SU-DHL-6 (cell line): Measurements from ENCODE around the gene TMED10.

Source experiments
- H2AFZ ChIP-seq: fragments of 200-600 bp; sonication (generic); 2 replicates; pipeline ENCODE4 v1.6.1; 2014; ENCODE audit warnings: low read depth, mild to moderate bottlenecking, moderate library complexity, mixed read lengths, antibody characterized with exemption, low read length; ENCODE audit not compliant: severe bottlenecking
- H3F3A ChIP-seq: fragments of 200-600 bp; shearing (Covaris generic); 2 replicates; pipeline ENCODE4 v1.6.0; 2016; ENCODE audit warnings: antibody characterized with exemption, mild to moderate bottlenecking; ENCODE audit not compliant: insufficient read depth
- H3K27ac ChIP-seq: fragments of 200-600 bp; sonication (generic); 2 replicates; pipeline ENCODE4 v1.5.1; 2016; ENCODE audit warnings: low read depth, mild to moderate bottlenecking, low read length, moderate library complexity, mixed read lengths
- H3K27me3 ChIP-seq: fragments of 200-600 bp; sonication (generic), shearing (Covaris generic); 2 replicates; pipeline ENCODE4 v1.6.0; 2014; ENCODE audit warnings: mild to moderate bottlenecking, low read length
- H3K36me3 ChIP-seq: fragments of 200-600 bp; sonication (generic); 2 replicates; pipeline ENCODE4 v1.6.1; 2014; ENCODE audit warnings: mild to moderate bottlenecking, low read length, mixed read lengths
- H3K4me2 ChIP-seq: fragments of 300-600, 200-600 bp; shearing (Covaris generic), sonication (generic); 2 replicates; pipeline ENCODE4 v1.6.0; 2014; ENCODE audit warnings: low read length, low read depth, mild to moderate bottlenecking; ENCODE audit not compliant: poor library complexity, severe bottlenecking
- H3K4me3 ChIP-seq: fragments of 200-600 bp; sonication (generic); 2 replicates; pipeline ENCODE4 v1.5.1; 2014; ENCODE audit warnings: antibody characterized with exemption, low read length, mild to moderate bottlenecking, mixed read lengths; ENCODE audit not compliant: insufficient read depth, poor library complexity, severe bottlenecking
- H3K79me2 ChIP-seq: fragments of 200-600 bp; sonication (generic); 2 replicates; pipeline ENCODE4 v1.6.1; 2014; ENCODE audit warnings: mild to moderate bottlenecking, low read length, moderate library complexity; ENCODE audit not compliant: insufficient read depth
- H3K9ac ChIP-seq: fragments of 200-600 bp; sonication (generic); 2 replicates; pipeline ENCODE4 v1.7.0; 2014; ENCODE audit warnings: mild to moderate bottlenecking, low read length
- H3K9me2 ChIP-seq: fragments of 200-600 bp; sonication (generic); replicated peaks from 2 replicates; pipeline ENCODE4 v1.6.1; 2014; ENCODE audit warnings: low read length; ENCODE audit not compliant: insufficient read depth
- H3K9me3 ChIP-seq: fragments of 200-600 bp; sonication (generic); 2 replicates; pipeline ENCODE4 v1.6.1; 2014; ENCODE audit warnings: low read length, mixed read lengths; ENCODE audit not compliant: insufficient read depth
- H4K20me1 ChIP-seq: fragments of 200-600 bp; sonication (generic); 2 replicates; pipeline ENCODE4 v1.6.1; 2014; ENCODE audit warnings: low read depth, mild to moderate bottlenecking, antibody characterized with exemption, low read length, moderate library complexity, mixed read lengths
- CTCF ChIP-seq: fragments of 200-600 bp; sonication (generic); IDR thresholded peaks from one replicate; pipeline ENCODE4 v1.5.1; 2017; ENCODE audit warnings: antibody characterized with exemption, mild to moderate bottlenecking, low read length, moderate library complexity; ENCODE audit not compliant: insufficient read depth, poor library complexity, severe bottlenecking
- EZH2phosphoT487 ChIP-seq: fragments of 200-600 bp; sonication (generic), shearing (Covaris generic); conservative IDR thresholded peaks from 2 replicates; pipeline ENCODE4 v1.6.1; 2018; ENCODE audit warnings: mild to moderate bottlenecking, antibody characterized with exemption, low read length, moderate library complexity, mixed read lengths

TMED10 gene

GRCh38 chr14:75168586-75169335 is 7.7 kb downstream of the TMED10 start:
- Histone ChIP-seq H3K9me3 (no peaks in the 10 kb centered on the region), H3K27me3 (no peaks in the 10 kb centered on the region), H3F3A (no peaks in the 10 kb centered on the region), H2AFZ (no peak overlapping the region), H3K27ac (no peak overlapping the region), H3K4me2 (no peak overlapping the region), H3K36me3 (no peaks in the 10 kb centered on the region), H4K20me1 (peaks cover 5% of the 10 kb centered on the region; the same call in 1 of the 2 replicates), H3K4me3 (no peak overlapping the region), H3K9ac (no peak overlapping the region), H3K79me2 (peaks cover 86% of the 10 kb centered on the region), H3K9me2 (no peaks in the 10 kb centered on the region)
- TF ChIP-seq EZH2phosphoT487, result no peak
- no peak for TF ChIP-seq CTCF

- Histone ChIP-seq H3K27me3 (no peaks in the 10 kb centered on the region), H3K36me3 (no peaks in the 10 kb centered on the region), H2AFZ (no peak overlapping the region), H3K27ac (no peak overlapping the region), H3K4me2 (no peak overlapping the region), H4K20me1 (peaks cover 5% of the 10 kb centered on the region; the same call in 1 of the 2 replicates), H3K9me3 (no peaks in the 10 kb centered on the region), H3F3A (no peaks in the 10 kb centered on the region), H3K79me2 (peaks cover 84% of the 10 kb centered on the region), H3K4me3 (no peak overlapping the region), H3K9ac (no peak overlapping the region), H3K9me2 (no peaks in the 10 kb centered on the region)
- TF ChIP-seq CTCF, result no peak
These were observed 9.1 kb downstream of the TMED10 start for GRCh38 chr14:75167325-75167724.

- H3K4me3 ChIP-seq, result no peak overlapping the region
- no peak overlapping the region for H2AFZ ChIP-seq
- no peak overlapping the region for H3K27ac ChIP-seq
- no peaks in the 10 kb centered on the region for H3K9me3 ChIP-seq
- H3K9ac ChIP-seq, result no peak overlapping the region
- TF ChIP-seq EZH2phosphoT487, result no peak
- TF ChIP-seq CTCF, result no peak
- no peaks in the 10 kb centered on the region for H3K36me3 ChIP-seq
- no peaks in the 10 kb centered on the region for H3K27me3 ChIP-seq
- no peaks in the 10 kb centered on the region for H3K9me2 ChIP-seq
- H3K79me2 ChIP-seq, result peaks cover 80% of the 10 kb centered on the region
- H3F3A ChIP-seq, result no peaks in the 10 kb centered on the region
- H3K4me2 ChIP-seq, result no peak overlapping the region
- H4K20me1 ChIP-seq, result peaks cover 5% of the 10 kb centered on the region; the same call in 1 of the 2 replicates
These were observed 10.6 kb downstream of the TMED10 start for GRCh38 chr14:75165586-75166391.
